ENCODE measurements around the gene OR1A1. TPM values are rescaled to one million over a fixed set of nuclear protein-coding genes. Genes with fewer than 3 reads are reported as not detected.
"Not testable (repeated sequence)": the region's sequence is repeated elsewhere in the genome, so short reads cannot be mapped to it uniquely, and the experiment has no call there.

Gene OR1A1
- total RNA-seq, 6 experiments from 2014 or later = not detected

GRCh38 chr17:3241044-3241443, 33.6 kb downstream of the OR1A1 start:
- H3K27ac ChIP-seq; DNase-seq; intact Hi-C loops (cut with DNase I); ATAC-seq; H3K4me1 ChIP-seq; H3K9me3 ChIP-seq; H3K4me3 ChIP-seq; H3K27me3 ChIP-seq; H3K36me3 ChIP-seq: not testable (repeated sequence)
- WGBS (ENCODE audit: insufficient coverage, low coverage, low lambda C conversion rate, missing lambda C conversion rate) = 60% methylated on average over 1 of the region's 1 CpG

DNA sequence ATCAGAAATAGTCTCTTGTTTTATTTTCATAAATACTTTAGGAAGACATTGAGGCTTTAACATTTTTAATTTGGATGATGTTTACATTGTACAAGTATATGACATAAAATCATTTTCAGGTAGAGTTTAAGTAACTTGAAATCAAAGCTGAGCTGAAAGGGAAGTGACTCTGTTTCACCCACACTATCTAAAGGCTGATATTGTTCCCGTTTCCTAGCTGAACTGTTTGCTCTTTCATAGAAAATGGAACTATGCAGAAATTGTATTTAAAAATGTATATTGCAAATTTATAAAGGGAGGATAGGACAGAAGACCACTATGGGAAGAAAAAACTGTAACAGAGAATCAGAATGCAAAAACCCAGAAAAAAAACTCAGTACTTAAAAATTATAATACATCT, 37.4 kb downstream of the OR1A1 start:
- H3K27me3 ChIP-seq; ATAC-seq; H3K36me3 ChIP-seq; H3K4me3 ChIP-seq; H3K9me3 ChIP-seq; intact Hi-C loops (cut with DNase I); H3K27ac ChIP-seq; H3K4me1 ChIP-seq; DNase-seq: not testable (repeated sequence)
- WGBS (ENCODE audit: insufficient coverage, low coverage, low lambda C conversion rate, missing lambda C conversion rate) = 25% methylated on average over 1 of the region's 1 CpG

GRCh38 chr17:3249013-3249412, 41.5 kb downstream of the OR1A1 start:
- intact Hi-C loops (cut with DNase I); H3K27ac ChIP-seq; H3K36me3 ChIP-seq; ATAC-seq; H3K9me3 ChIP-seq; H3K4me3 ChIP-seq; H3K4me1 ChIP-seq; H3K27me3 ChIP-seq; DNase-seq: not testable (repeated sequence)
- 83% methylated on average over 1 of the region's 2 CpGs for WGBS (ENCODE audit: insufficient coverage, low coverage, low lambda C conversion rate, missing lambda C conversion rate)

DNA sequence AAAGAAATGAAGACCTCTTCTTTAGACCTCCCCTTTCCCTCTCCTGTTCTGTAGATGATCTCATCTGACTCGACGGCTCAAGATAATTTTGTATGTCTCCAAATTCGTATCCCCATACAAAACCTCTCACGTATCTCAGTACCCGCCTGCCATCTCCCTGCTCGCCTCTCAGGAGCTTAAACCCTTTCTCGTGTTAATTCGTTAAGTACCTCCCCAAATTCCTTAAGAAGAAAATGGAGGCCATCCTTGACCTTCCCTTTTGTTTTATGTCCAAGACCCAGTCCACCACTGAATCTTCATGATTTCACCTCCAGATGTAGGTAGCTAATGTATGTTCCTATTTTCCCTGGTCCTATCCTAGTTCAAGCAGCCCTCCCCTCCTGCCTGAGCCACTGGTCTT, 49.1 kb downstream of the OR1A1 start:
- Histone ChIP-seq H3K4me3 (no peak overlapping the region), H3K27me3 (no peaks in the 10 kb centered on the region), H3K9me3 (no peaks in the 10 kb centered on the region), H3K36me3 (no peaks in the 10 kb centered on the region), H3K4me1 (no peaks in the 10 kb centered on the region), H3K27ac (no peak overlapping the region)
- no peak for DNase-seq
- intact Hi-C loops (cut with DNase I) = no loop called here
- TF ChIP-seq, protein P1, sequence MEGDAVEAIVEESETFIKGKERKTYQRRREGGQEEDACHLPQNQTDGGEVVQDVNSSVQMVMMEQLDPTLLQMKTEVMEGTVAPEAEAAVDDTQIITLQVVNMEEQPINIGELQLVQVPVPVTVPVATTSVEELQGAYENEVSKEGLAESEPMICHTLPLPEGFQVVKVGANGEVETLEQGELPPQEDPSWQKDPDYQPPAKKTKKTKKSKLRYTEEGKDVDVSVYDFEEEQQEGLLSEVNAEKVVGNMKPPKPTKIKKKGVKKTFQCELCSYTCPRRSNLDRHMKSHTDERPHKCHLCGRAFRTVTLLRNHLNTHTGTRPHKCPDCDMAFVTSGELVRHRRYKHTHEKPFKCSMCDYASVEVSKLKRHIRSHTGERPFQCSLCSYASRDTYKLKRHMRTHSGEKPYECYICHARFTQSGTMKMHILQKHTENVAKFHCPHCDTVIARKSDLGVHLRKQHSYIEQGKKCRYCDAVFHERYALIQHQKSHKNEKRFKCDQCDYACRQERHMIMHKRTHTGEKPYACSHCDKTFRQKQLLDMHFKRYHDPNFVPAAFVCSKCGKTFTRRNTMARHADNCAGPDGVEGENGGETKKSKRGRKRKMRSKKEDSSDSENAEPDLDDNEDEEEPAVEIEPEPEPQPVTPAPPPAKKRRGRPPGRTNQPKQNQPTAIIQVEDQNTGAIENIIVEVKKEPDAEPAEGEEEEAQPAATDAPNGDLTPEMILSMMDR (IDR thresholded peaks at IDR 0.05) = no peak
- no peak for TF ChIP-seq POLR2A (IDR thresholded peaks at IDR 0.05)
- no peak for ATAC-seq
- WGBS (ENCODE audit: insufficient coverage, low coverage, low lambda C conversion rate, missing lambda C conversion rate) = 71% methylated on average over 8 of the region's 8 CpGs

GRCh38 chr17:3260163-3260562, 52.7 kb downstream of the OR1A1 start:
- Histone ChIP-seq H3K4me1 (no peaks in the 10 kb centered on the region), H3K27ac (no peak overlapping the region), H3K36me3 (no peaks in the 10 kb centered on the region), H3K27me3 (no peaks in the 10 kb centered on the region), H3K4me3 (no peak overlapping the region), H3K9me3 (no peaks in the 10 kb centered on the region)
- intact Hi-C loops (cut with DNase I) = no loop called here
- no peak for DNase-seq
- no peak for ATAC-seq
- TF ChIP-seq POLR2A (IDR thresholded peaks at IDR 0.05) = no peak
- TF ChIP-seq, protein P1 (IDR thresholded peaks at IDR 0.05) = no peak
- 50% methylated on average over 1 of the region's 1 CpG for WGBS (ENCODE audit: insufficient coverage, low coverage, low lambda C conversion rate, missing lambda C conversion rate)

- TF ChIP-seq, protein P1 (IDR thresholded peaks at IDR 0.05) = no peak
- TF ChIP-seq POLR2A (IDR thresholded peaks at IDR 0.05) = no peak
- Histone ChIP-seq H3K27ac (no peak overlapping the region), H3K4me1 (no peaks in the 10 kb centered on the region), H3K27me3 (no peaks in the 10 kb centered on the region), H3K36me3 (no peaks in the 10 kb centered on the region), H3K9me3 (no peaks in the 10 kb centered on the region), H3K4me3 (no peak overlapping the region)
- intact Hi-C loops (cut with DNase I) = no loop called here
- no peak for ATAC-seq
- no peak for DNase-seq
- WGBS (ENCODE audit: insufficient coverage, low coverage, low lambda C conversion rate, missing lambda C conversion rate) = 74% methylated on average over 4 of the region's 13 CpGs
Observed at GRCh38 chr17:3260600-3260999, 53.1 kb downstream of the OR1A1 start.

Other genes with a start within 250 kb of the OR1A1 start
- gene OR1D5, start 144.1 kb upstream of the OR1A1 start, total RNA-seq = not detected
- not detected for gene OR1D2, start 103.2 kb upstream of the OR1A1 start, total RNA-seq
- not detected for gene OR1G1, start 80.1 kb upstream of the OR1A1 start, total RNA-seq
- gene OR1A2, start 10.1 kb upstream of the OR1A1 start, total RNA-seq = not detected
- gene OR3A1, start 90.7 kb downstream of the OR1A1 start, total RNA-seq = not detected
- gene OR3A2, start 178.6 kb downstream of the OR1A1 start, total RNA-seq = not detected
- gene OR1E1, start 190.7 kb downstream of the OR1A1 start, total RNA-seq = not detected
- gene OR3A3, start 203.7 kb downstream of the OR1A1 start, total RNA-seq = not detected
- gene OR1E2, start 226.2 kb downstream of the OR1A1 start, total RNA-seq = not detected

All from right lobe of liver (tissue), 6 donors.